Skeletal muscle tissue (tissue), 4 donors: ENCODE measurements around the gene FAM168B. TPM values are rescaled to one million over a fixed set of nuclear protein-coding genes. Genes with fewer than 3 reads are reported as not detected.

Experiments
- H3K27ac ChIP-seq: one replicate; pipeline ENCODE4 v1.7.0; 2013; ENCODE audit warnings: mild to moderate bottlenecking, low read depth, low read length, inconsistent platforms
- H3K27me3 ChIP-seq, 3 donors: one replicate each; pipeline ENCODE4 v1.7.0; 2013; ENCODE audit warnings: low read length in 3 of 3; ENCODE audit not compliant: control insufficient read depth in 3 of 3, insufficient read depth in 3 of 3
- H3K36me3 ChIP-seq, 3 donors: one replicate each; pipeline ENCODE4 v1.7.0; 2013; ENCODE audit warnings: low read length in 3 of 3; ENCODE audit not compliant: control insufficient read depth in 3 of 3, insufficient read depth in 3 of 3
- H3K4me1 ChIP-seq, 3 donors: one replicate each; pipeline ENCODE4 v1.7.0; 2013; ENCODE audit warnings: low read length in 3 of 3, mild to moderate bottlenecking in 3 of 3; ENCODE audit not compliant: control insufficient read depth in 3 of 3, insufficient read depth in 3 of 3
- H3K4me3 ChIP-seq, 3 donors: one replicate each; pipeline ENCODE4 v1.7.0; 2013; ENCODE audit warnings: low read length in 3 of 3
- H3K9ac ChIP-seq, 3 donors: one replicate each; pipeline ENCODE4 v1.7.0; 2013; ENCODE audit warnings: low read length in 3 of 3, mild to moderate bottlenecking in 3 of 3, moderate library complexity in 2 of 3, low read depth in 1 of 3
- H3K9me3 ChIP-seq, 3 donors: one replicate each; pipeline ENCODE4 v1.7.0; 2013; ENCODE audit warnings: low read length in 3 of 3; ENCODE audit not compliant: control insufficient read depth in 3 of 3
- total RNA-seq: library from RNA; depleted of rRNA; stranded (reverse); fragments of >200 nt; gene quantifications from one replicate; pipeline ENCODE4 v1.2.3, GENCODE V29; 2014
- donor health status: Osteomylitis.

Gene FAM168B
- total RNA-seq, 1 donor from 2014 or later, result 57.4 TPM

DNA sequence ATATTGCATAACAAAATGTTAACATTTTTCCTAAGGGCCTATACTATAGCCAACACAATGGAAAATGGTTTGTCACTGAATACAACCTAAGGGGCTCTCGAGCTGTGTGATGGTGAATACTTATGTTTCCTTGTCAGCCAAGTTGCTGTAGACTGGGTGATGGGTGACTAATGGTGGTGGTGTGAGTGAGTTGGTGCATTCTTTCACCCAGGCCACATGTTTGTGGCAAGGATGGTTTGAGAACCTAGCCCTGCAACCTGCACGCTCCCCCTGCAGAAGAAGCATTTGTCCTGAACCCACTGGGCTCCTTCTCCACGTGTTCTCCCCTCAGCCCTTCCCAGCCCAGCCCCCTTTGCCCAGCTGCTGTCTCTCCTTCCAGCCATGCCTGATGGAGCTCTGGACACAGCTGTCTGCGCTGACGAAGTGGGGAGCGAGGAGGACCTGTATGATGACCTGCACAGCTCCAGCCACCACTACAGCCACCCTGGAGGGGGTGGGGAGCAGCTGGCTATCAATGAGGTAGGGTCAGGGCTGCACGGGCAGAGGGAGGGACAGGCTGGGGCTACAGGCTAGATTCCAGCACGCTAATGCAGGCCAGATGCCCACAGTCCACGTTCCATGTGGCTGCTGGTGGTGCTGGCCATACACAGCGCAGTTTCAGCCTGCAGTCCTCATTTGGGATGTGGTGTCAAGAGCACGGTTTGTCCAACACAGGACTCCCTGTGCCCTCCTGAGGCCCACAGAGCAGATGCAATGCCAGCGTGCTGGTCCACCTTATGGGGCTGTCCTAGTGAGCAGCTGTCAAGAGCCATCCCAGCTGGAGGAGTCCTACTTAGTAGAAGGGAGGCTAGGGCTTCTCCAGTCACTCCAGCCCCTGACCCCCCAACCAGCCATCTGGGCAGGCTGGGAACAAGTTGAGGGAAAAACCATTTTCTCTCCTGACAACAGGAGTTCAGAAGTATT lies 65.4 kb downstream of the FAM168B start:
- no peak overlapping the region for H3K4me3 ChIP-seq
- H3K27me3 ChIP-seq, result peaks cover 0 to 3% (median 0%) of the 10 kb centered on the region in 3 donors

DNA sequence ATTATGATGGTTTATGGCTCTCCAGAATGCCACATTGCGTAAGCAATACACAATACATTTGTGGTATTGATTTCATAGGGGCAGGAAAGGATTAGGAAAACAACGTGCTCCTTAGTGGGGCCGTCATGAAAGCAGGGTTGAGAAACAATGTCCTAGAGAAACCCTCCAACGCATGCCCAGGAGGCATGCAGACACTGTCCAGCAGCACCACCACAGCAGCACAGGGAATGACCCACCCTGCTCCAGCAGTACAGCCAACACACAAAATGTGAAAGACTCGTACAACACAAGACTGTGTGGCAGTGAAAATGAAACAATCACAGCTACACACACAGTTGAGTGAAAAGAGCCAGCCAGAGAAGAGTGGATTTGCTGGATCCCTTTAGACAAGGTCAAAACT lies 66.3 kb downstream of the FAM168B start:
- H3K9ac ChIP-seq, result no peak overlapping the region
- H3K27me3 ChIP-seq, result peaks cover 0 to 3% (median 0%) of the 10 kb centered on the region in 3 donors
- no peak overlapping the region for H3K27ac ChIP-seq
- no peak overlapping the region for H3K4me3 ChIP-seq
- H3K4me1 ChIP-seq, result no peaks in the 10 kb centered on the region
- no peaks in the 10 kb centered on the region for H3K36me3 ChIP-seq
- no peaks in the 10 kb centered on the region for H3K9me3 ChIP-seq

More for the DNA sequence above, 65.4 kb downstream of the FAM168B start:
- Histone ChIP-seq H3K36me3 (no peaks in the 10 kb centered on the region), H3K9me3 (no peaks in the 10 kb centered on the region), H3K9ac (no peak overlapping the region), H3K27ac (no peak overlapping the region), H3K4me1 (no peaks in the 10 kb centered on the region)

DNA sequence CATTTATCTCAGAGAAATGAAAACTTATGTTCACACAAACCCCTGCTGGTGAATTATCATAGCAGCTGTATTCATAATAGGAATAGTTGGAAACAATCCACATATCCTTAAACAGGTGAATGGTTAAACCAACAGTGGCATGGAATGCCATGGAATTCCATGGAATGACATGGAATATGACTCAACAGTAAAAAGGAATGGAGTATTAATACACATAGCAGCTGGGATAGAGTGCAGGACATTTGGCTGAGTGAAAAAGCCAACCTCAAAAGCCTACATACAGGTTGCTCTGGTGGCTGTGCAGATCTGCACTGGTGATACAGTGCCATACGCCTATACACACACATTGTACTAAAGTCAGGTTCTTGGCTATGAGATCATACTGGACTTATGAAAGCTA lies 69.5 kb downstream of the FAM168B start:
- Histone ChIP-seq H3K9ac (no peak overlapping the region), H3K9me3 (no peaks in the 10 kb centered on the region), H3K27ac (no peak overlapping the region), H3K4me1 (no peaks in the 10 kb centered on the region), H3K36me3 (no peaks in the 10 kb centered on the region), H3K4me3 (no peak overlapping the region), H3K27me3 (peaks cover 0 to 3% (median 0%) of the 10 kb centered on the region in 3 donors)

DNA sequence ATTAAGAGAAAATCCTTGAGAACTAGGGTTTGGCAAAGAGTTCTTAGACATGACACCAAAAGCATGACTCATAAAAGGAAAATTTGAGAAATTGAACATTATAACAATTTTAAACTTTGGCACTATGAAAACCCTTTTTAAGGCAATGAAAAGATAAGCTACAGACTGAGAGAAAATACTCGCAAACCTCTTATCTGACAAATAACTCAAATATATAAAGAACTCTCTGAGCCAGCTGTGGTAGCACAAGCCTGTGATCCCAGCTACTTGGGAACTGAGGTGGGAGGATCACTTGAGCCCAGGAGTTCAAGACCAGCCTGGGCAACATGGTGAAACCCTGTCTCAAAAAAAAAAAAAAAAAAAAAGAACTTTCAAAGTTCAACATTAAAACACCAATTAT lies 70.5 kb downstream of the FAM168B start:
- no peak overlapping the region for H3K27ac ChIP-seq
- H3K4me1 ChIP-seq, result no peaks in the 10 kb centered on the region
- H3K9ac ChIP-seq, result no peak overlapping the region
- no peaks in the 10 kb centered on the region for H3K36me3 ChIP-seq
- no peaks in the 10 kb centered on the region for H3K27me3 ChIP-seq
- no peaks in the 10 kb centered on the region for H3K9me3 ChIP-seq
- H3K4me3 ChIP-seq, result no peak overlapping the region

DNA sequence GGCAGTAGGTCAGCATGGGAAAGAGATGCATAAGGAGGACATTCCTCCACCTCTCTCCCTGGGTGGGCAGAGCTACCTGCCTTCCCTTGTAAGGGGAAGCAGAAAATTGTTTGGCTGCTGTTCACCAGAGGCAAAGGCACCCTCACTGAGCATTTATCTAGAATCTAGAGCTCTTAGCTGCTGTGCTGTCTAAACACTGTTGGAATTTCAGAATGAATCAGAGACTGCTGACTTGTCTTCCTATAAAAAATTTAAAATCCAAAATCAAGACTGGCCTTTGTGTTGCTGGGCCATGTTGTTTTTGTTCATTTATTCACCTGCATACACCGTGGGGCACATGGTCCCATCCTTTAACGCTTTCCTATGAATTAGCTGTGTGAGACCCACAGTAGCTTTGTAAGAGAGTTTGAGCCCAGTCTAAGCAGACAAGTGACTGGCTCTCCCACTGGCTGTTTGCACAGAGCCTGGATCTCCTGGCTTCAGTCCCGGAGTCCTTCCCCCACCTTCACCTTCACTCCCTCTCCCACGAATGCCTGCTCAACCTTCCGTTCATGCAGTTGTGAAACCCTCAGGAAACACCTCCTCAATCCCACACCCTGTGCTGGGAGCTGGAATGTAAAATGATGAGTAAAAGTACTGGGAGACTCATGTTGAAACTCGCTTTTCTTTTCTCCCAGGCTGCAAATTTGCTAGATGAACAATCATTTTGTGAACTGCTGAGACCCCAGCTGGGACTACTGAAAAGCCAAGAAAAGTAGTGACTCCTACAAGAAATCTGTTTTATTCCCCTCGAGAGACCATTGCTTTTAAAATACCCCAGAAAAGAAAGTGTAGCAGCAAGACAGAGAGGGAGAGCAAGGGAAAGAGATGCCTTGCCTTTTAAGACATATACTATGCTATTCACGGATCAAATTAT lies 76.2 kb downstream of the FAM168B start:
- H3K27ac ChIP-seq, result no peak overlapping the region
- H3K9me3 ChIP-seq, result no peaks in the 10 kb centered on the region
- no peak overlapping the region for H3K4me3 ChIP-seq
- peaks cover 0 to 2% (median 0%) of the 10 kb centered on the region in 3 donors for H3K4me1 ChIP-seq
- no peaks in the 10 kb centered on the region for H3K36me3 ChIP-seq
- H3K9ac ChIP-seq, result peak overlapping the region in 1 of 3 donors; percentile 8
- peaks cover 0 to 4% (median 3%) of the 10 kb centered on the region in 3 donors for H3K27me3 ChIP-seq

DNA sequence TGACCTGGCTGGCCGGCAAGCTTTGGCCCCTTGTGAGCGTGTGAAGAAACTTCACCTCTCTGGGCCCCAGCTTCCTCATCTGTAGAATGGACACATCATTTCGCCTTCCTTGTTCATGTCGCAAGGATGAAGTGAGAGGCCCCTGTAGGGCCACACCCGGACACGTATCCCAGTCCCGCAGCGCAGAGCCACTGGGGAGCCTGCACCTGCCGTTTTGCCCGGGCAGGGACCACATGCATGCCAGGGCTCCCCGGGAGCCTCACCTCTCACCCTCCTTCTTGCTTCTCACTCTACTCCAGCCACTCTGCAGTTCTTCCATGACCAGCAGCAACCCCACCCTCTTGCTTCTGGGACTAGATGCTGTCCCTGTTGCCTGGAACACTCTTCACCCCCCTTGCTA lies 77.5 kb downstream of the FAM168B start:
- Histone ChIP-seq H3K4me3 (no peak overlapping the region), H3K27ac (no peak overlapping the region), H3K27me3 (peaks cover 7 to 12% (median 10%) of the 10 kb centered on the region in 3 donors), H3K4me1 (peaks cover 0 to 2% (median 0%) of the 10 kb centered on the region in 3 donors), H3K9me3 (no peaks in the 10 kb centered on the region), H3K36me3 (no peaks in the 10 kb centered on the region), H3K9ac (no peak overlapping the region)

DNA sequence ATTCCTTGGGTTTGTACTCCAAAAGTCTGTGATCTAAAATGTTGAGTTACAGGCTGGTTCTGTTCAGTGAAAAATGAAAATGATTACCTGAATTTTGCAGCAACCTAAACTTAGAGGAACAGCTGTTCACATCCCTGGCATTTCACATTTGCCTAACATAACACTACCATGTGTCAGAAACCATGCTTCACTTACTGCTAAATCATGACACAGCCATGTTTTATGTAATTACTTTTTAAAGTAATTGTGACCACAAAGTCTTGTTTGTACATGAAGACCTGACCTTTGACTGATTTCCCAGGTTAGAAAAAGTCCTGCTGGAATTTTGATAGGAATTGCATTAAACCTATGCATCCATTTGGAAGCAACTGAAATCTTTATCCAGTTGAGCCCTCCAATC lies 79.1 kb downstream of the FAM168B start:
- no peaks in the 10 kb centered on the region for H3K9me3 ChIP-seq
- no peak overlapping the region for H3K9ac ChIP-seq
- no peaks in the 10 kb centered on the region for H3K36me3 ChIP-seq
- peaks cover 11 to 16% (median 16%) of the 10 kb centered on the region in 3 donors for H3K27me3 ChIP-seq
- H3K27ac ChIP-seq, result no peak overlapping the region
- H3K4me3 ChIP-seq, result no peak overlapping the region
- peaks cover 0 to 2% (median 0%) of the 10 kb centered on the region in 3 donors for H3K4me1 ChIP-seq

DNA sequence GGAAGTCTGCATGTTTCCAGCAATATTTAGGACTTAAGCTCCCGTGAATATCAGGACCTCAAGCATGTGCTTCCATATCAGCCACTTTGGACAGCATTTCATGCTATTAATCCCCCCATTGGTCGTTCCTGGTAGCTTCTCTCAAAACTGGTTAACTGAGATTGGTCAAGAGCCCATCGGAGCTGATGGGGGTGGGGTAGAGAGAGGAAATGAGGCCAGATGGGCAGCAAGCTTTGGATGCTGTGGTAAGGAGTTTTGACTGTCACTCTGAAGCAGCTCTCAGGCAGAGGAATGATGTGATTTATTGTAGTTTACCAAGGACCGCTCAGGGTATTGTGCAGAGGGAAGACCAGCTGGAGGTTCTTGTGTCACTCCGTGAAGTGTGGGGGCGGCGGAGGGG lies 81.8 kb downstream of the FAM168B start:
- H3K36me3 ChIP-seq, result no peaks in the 10 kb centered on the region
- H3K27me3 ChIP-seq, result peaks cover 11 to 16% (median 16%) of the 10 kb centered on the region in 3 donors
- no peaks in the 10 kb centered on the region for H3K9me3 ChIP-seq
- no peak overlapping the region for H3K4me3 ChIP-seq
- H3K27ac ChIP-seq, result no peak overlapping the region
- H3K9ac ChIP-seq, result no peak overlapping the region
- H3K4me1 ChIP-seq, result no peaks in the 10 kb centered on the region

DNA sequence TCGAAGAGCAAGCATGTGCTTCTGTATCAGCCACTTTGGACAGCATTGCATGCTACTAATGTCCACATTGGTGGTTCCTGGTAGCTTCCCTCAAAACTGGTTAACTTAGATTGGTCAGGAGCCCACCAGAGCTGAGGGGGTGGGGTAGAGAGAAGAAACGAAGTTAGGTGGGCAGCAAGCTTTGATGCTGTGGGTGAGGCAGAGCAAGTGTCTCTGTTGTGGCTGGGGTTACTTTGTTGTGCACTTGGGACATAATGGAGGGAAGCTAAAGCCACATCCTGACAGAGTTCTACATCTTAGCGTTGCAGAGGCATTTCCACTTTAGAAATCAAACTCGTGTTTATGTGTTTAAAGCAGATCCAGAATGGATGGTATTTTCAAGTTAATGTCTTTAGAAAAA lies 82.7 kb downstream of the FAM168B start:
- H3K27ac ChIP-seq, result no peak overlapping the region
- H3K4me1 ChIP-seq, result no peaks in the 10 kb centered on the region
- no peak overlapping the region for H3K9ac ChIP-seq
- no peaks in the 10 kb centered on the region for H3K36me3 ChIP-seq
- no peak overlapping the region for H3K4me3 ChIP-seq
- peaks cover 11 to 17% (median 16%) of the 10 kb centered on the region in 3 donors for H3K27me3 ChIP-seq
- no peaks in the 10 kb centered on the region for H3K9me3 ChIP-seq
